Motor neuron (in vitro differentiated cells): ENCODE data around the gene PAX2. TPM values are rescaled to one million over a fixed set of nuclear protein-coding genes. Genes with fewer than 3 reads are reported as not detected.
A peak's percentile ranks its signal among the peaks of the same experiment; 100 is the strongest.

ENCODE experiments used
- ATAC-seq, 8 experiments: fragments of 200-7000 bp; cut with Tn5 transposase; replicated peaks in 6 of 8; 2 replicates each; pipeline ENCODE4 v1.8.0; 2021; ENCODE audit warnings: mild to moderate bottlenecking in 8 of 8, moderate library complexity in 8 of 8
- H3K27ac ChIP-seq, 2 donors: fragments of 250-450 bp; sonication (Bioruptor Pico); 2 replicates each; pipeline ENCODE4 v1.9.0; 2021; ENCODE audit warnings: antibody characterized with exemption in 2 of 2, mild to moderate bottlenecking in 2 of 2, moderate library complexity in 1 of 2
- H3K4me1 ChIP-seq, 2 donors: fragments of 250-450 bp; sonication (Bioruptor Pico); replicated peaks in 1 of 2; 2 replicates each; pipeline ENCODE4 v1.6.1; 2021; ENCODE audit warnings: antibody characterized with exemption in 2 of 2, mild to moderate bottlenecking in 2 of 2, moderate library complexity in 1 of 2
- H3K4me3 ChIP-seq, 5 donors: fragments of 250-450 bp; sonication (Bioruptor Pico); 2 replicates each; pipeline ENCODE4 v1.9.0; 2021; ENCODE audit warnings: antibody characterized with exemption in 5 of 5, mild to moderate bottlenecking in 5 of 5, moderate library complexity in 4 of 5
- WGBS, 10 experiments: fragments of 450-650 bp; shearing (Covaris generic); methylation state at CpG; one replicate each; pipeline ENCODE4 v1.0.0; 2022; 5-methylcytosine and 5-hydroxymethylcytosine counted together
- in situ Hi-C, 9 experiments: fragments of 400-800 bp; cut with MboI; loops; one replicate each; pipeline ENCODE4 v1.15.0; 2021; ENCODE audit warnings: low sequenced_read_pairs in 9 of 9, low pct_unique_long_range_greater_than_20kb in 2 of 9; ENCODE audit not compliant: unreplicated experiment in 9 of 9
- total RNA-seq, 8 experiments: library from RNA; unstranded; fragments of 300-600 nt; gene quantifications; 2 replicates each; pipeline versions ENCODE4 v1.2.3 to v1.2.4, GENCODE V29; 2022

Gene PAX2
- total RNA-seq, 8 experiments from 2014 or later: 0.13 to 2.2 (median 0.77) TPM; not detected in 1

- peaks cover 9 to 21% of the 10 kb centered on the region in 2 donors for H3K4me1 ChIP-seq
- in situ Hi-C loops: loop anchor here in 2 of 9 experiments (25.0 kb wide), 1 partner anchor 167 kb away; no protein-coding TSS in a partner anchor
- H3K27ac ChIP-seq: no peak overlapping the region
- peak overlapping the region in 2 of 5 donors; percentile 13 to 16 for H3K4me3 ChIP-seq
- peak; percentile 48 to 87 (median 81) for ATAC-seq
- 0 to 15% (median 5%) methylated on average over 1 to 3 of the region's 44 CpGs; no CpG with 5 or more reads in 5 of the 10 experiments for WGBS, 10 experiments
Measured at GRCh38 chr10:100728928-100729861, 16.2 kb upstream of the PAX2 start.

- Histone ChIP-seq H3K4me1 (peaks cover 9 to 16% of the 10 kb centered on the region in 2 donors), H3K4me3 (peak overlapping the region in 2 of 5 donors; percentile 13 to 16), H3K27ac (no peak overlapping the region)
- in situ Hi-C loops: loop anchor here in 2 of 9 experiments (25.0 kb wide), 1 partner anchor 168 kb away; no protein-coding TSS in a partner anchor
- peak; percentile 26 to 58 (median 44) for ATAC-seq
- 1 to 7% (median 3%) methylated on average over 11 to 34 of the region's 68 CpGs; no CpG with 5 or more reads in 1 of the 10 experiments for WGBS, 10 experiments
Measured at GRCh38 chr10:100729862-100730724, 15.3 kb upstream of the PAX2 start.

GRCh38 chr10:100730725-100731406 is 14.5 kb upstream of the PAX2 start:
- Histone ChIP-seq H3K27ac (no peak overlapping the region), H3K4me3 (peak overlapping the region in 2 of 5 donors; percentile 13 to 16), H3K4me1 (peaks cover 9 to 16% of the 10 kb centered on the region in 2 donors)
- WGBS, 10 experiments: 0 to 40% (median 3%) methylated on average over 1 to 18 of the region's 49 CpGs; no CpG with 5 or more reads in 3 of the 10 experiments
- peak in 4 of 8 experiments; percentile 28 to 40 (median 34) for ATAC-seq
- in situ Hi-C loops: loop anchor here in 2 of 9 experiments (25.0 kb wide), 1 partner anchor 169 kb away; no protein-coding TSS in a partner anchor

DNA sequence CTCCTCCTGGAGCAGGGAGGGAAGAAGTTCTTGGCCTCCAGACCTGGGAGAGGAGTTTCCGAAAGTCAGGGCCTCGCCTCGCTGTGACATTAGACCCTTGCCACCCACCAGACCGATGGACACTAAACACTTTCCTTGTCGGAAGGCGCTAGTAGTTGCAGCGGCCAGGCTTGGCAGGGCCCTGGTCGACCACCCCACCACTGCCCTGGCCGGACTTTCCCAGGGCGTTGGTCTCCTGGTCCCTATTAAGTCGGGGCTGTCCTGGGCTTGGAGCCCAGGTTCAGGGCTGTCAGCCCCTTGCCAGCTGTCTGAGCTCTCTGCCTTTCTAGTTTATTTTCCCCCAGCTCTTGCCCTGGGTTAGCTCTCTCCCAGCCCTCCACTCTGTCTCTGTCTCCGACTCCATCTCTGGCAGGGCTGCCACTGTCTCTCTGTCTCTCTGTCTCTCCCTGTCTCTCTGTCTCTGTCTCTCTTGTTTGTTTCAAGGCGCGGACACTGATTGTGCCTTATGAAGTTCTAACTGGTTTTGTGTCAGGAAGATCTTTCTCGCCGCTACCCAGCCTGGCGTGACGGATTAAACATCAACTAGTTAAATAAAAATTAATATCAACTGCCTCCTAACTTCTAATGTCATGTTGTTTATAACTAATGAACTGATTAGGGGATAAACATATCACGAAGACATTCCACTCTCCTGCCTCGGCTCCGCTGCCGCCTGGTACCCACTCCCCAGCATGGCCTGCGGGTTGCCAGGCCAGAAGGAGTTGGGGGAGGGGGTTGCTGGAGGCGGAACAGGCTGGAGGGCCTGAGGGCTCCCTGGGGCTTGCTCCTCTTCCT is 13.8 kb upstream of the PAX2 start:
- Histone ChIP-seq H3K4me1 (peaks cover 9 to 16% of the 10 kb centered on the region in 2 donors), H3K4me3 (no peak overlapping the region), H3K27ac (no peak overlapping the region)
- in situ Hi-C loops: loop anchor here in 2 of 9 experiments (25.0 kb wide), 1 partner anchor 169 kb away; no protein-coding TSS in a partner anchor
- WGBS, 10 experiments: 20 to 90% (median 52%) methylated on average over 1 to 20 of the region's 24 CpGs
- no peak for ATAC-seq

DNA sequence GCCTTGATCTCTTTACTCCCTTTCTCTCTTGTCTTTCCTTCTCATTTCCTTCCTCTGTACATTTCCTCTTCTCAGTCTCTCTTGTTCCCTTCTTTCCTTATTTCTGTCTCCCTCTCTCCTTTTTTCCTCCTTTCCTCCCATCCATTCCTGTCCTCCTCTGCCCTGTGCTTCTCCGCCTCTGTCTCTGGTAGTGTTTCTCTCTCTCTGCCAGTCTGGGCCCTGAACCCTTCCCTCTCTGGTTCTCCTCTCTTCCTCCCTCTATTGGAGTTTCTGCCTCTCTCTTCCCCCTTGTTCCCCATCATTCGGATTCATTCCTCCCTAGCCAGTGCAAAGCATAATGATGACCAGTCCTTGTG is 13.2 kb upstream of the PAX2 start:
- peaks cover 9 to 16% of the 10 kb centered on the region in 2 donors for H3K4me1 ChIP-seq
- H3K27ac ChIP-seq: no peak overlapping the region
- no peak overlapping the region for H3K4me3 ChIP-seq
- in situ Hi-C loops: loop anchor here in 2 of 9 experiments (25.0 kb wide), 1 partner anchor 170 kb away; no protein-coding TSS in a partner anchor
- 25 to 100% (median 66%) methylated on average over 1 to 2 of the region's 2 CpGs for WGBS, 10 experiments
- no peak for ATAC-seq

- in situ Hi-C loops: loop anchor here in 2 of 9 experiments (25.0 kb wide), 1 partner anchor 171 kb away; no protein-coding TSS in a partner anchor
- H3K4me3 ChIP-seq: no peak overlapping the region
- no peak for ATAC-seq
- H3K27ac ChIP-seq: no peak overlapping the region
- WGBS, 10 experiments: 38 to 100% (median 68%) methylated on average over 1 to 4 of the region's 6 CpGs; no CpG with 5 or more reads in 5 of the 10 experiments
- H3K4me1 ChIP-seq: peaks cover 12 to 20% of the 10 kb centered on the region in 2 donors
Measured at GRCh38 chr10:100733329-100733728, 12.1 kb upstream of the PAX2 start.

- H3K4me1 ChIP-seq: peaks cover 12 to 26% of the 10 kb centered on the region in 2 donors
- no peak overlapping the region for H3K4me3 ChIP-seq
- WGBS, 10 experiments: 53 to 90% (median 63%) methylated on average over 1 to 7 of the region's 7 CpGs; no CpG with 5 or more reads in 3 of the 10 experiments
- no peak overlapping the region for H3K27ac ChIP-seq
- ATAC-seq: no peak
- in situ Hi-C loops: loop anchor here in 2 of 9 experiments (25.0 kb wide), 1 partner anchor 172 kb away; no protein-coding TSS in a partner anchor
Measured at GRCh38 chr10:100734295-100735086, 10.9 kb upstream of the PAX2 start.

DNA sequence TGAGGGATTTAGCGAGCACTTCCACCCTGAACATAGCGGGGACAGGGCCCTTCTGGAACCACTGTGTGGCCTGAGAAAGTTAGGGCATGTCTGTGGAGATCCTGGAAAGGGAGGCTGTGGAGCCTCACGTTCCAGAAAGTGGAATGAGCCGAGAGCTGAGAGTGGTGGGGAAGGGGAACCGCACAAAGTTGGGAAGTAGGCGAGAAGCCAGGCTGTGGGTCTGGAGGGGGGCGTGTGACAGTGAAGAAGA is 10.4 kb upstream of the PAX2 start:
- H3K4me1 ChIP-seq: peaks cover 12 to 27% of the 10 kb centered on the region in 2 donors
- 33 to 86% (median 57%) methylated on average over 1 to 6 of the region's 7 CpGs; no CpG with 5 or more reads in 3 of the 10 experiments for WGBS, 10 experiments
- in situ Hi-C loops: loop anchor here in 2 of 9 experiments (25.0 kb wide), 1 partner anchor 173 kb away; no protein-coding TSS in a partner anchor

GRCh38 chr10:100735337-100736143 is 9.8 kb upstream of the PAX2 start:
- in situ Hi-C loops: loop anchor here in 2 of 9 experiments (25.0 kb wide), 1 partner anchor 173 kb away; no protein-coding TSS in a partner anchor
- Histone ChIP-seq H3K4me1 (peaks cover 7 to 24% of the 10 kb centered on the region in 2 donors), H3K27ac (no peak overlapping the region), H3K4me3 (peak overlapping the region in 1 of 5 donors; percentile 14)
- 0 to 60% (median 45%) methylated on average over 1 to 9 of the region's 73 CpGs; no CpG with 5 or more reads in 3 of the 10 experiments for WGBS, 10 experiments
- ATAC-seq: peak in 7 of 8 experiments; percentile 5 to 71 (median 19)

More for the DNA sequence above, 10.4 kb upstream of the PAX2 start:
- no peak overlapping the region for H3K4me3 ChIP-seq
- H3K27ac ChIP-seq: no peak overlapping the region
- ATAC-seq: no peak

DNA sequence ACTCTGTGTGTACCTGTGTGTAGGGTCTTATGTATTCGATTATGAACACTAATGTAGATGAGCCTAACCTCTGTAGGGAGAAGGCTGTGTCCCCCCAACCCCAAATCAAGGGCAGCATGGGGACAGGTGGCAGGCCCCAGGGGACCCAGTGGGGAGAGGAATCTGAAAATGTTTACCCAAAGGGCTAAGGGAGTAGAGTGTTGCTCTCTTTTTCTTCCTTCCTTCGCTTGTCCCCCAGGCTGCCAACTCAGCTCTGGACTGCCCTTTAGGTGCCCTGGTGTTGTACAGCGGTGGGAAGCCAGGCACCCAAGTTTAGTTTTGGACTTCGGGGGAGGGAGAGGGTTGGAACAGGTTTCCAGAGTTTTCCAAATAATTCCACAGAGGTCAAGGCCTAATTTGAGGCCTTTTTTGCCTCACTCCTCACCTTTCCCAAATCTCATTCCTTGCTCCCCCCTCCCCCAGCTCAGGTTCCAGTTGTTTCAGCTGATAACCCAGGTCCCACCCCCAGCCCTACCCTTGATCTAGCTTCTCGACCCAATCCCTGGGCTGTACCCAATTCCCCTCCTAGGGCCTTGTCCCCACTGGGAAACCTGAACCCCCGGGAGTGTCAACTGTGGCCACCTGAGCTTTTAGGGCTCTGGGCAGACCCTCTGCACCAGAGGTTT is 9.1 kb upstream of the PAX2 start:
- Histone ChIP-seq H3K27ac (no peak overlapping the region), H3K4me1 (peaks cover 3 to 17% of the 10 kb centered on the region in 2 donors), H3K4me3 (no peak overlapping the region)
- 15 to 92% (median 70%) methylated on average over 1 to 4 of the region's 6 CpGs; no CpG with 5 or more reads in 6 of the 10 experiments for WGBS, 10 experiments
- no peak for ATAC-seq
- in situ Hi-C loops: loop anchor here in 2 of 9 experiments (25.0 kb wide), 1 partner anchor 174 kb away; no protein-coding TSS in a partner anchor
